DMS79 treated with DMSO at 0.1 percent for 48 hours (cell line): Measurements from ENCODE around the gene KIF23.
"Not testable (repeated sequence)": the region's sequence is repeated elsewhere in the genome, so short reads cannot be mapped to it uniquely, and the experiment has no call there.

Experiments
- DNase-seq: peaks from one replicate; lab custom pipeline; 2025; lab: John Stamatoyannopoulos, UW

Gene KIF23

GRCh38 chr15:69434679-69435078, 20.5 kb downstream of the KIF23 start:
- no peak for DNase-seq

- DNase-seq, result no peak
Measured at GRCh38 chr15:69435985-69436384, 21.8 kb downstream of the KIF23 start.

DNA sequence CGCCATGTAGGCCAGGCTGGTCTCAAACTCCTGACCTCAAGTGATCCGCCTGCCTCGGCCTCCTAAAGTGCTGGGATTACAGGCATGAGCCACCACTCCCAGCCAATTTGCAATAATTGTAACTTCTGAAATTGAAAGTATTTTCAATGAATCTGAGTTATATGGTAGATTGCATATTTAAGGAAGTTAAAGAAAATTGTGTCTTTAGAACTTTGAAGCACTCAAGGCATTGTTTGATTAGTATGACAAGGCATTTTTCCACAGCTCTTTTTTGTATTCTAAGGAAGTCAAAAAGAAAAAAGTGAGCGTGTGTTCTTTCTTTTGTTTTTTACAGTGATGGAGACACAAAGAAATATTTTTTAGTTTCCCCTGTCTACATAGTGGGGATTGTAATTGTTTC, 22.8 kb downstream of the KIF23 start:
- DNase-seq, result no peak

GRCh38 chr15:69439623-69440022, 25.5 kb downstream of the KIF23 start:
- DNase-seq, result no peak

DNA sequence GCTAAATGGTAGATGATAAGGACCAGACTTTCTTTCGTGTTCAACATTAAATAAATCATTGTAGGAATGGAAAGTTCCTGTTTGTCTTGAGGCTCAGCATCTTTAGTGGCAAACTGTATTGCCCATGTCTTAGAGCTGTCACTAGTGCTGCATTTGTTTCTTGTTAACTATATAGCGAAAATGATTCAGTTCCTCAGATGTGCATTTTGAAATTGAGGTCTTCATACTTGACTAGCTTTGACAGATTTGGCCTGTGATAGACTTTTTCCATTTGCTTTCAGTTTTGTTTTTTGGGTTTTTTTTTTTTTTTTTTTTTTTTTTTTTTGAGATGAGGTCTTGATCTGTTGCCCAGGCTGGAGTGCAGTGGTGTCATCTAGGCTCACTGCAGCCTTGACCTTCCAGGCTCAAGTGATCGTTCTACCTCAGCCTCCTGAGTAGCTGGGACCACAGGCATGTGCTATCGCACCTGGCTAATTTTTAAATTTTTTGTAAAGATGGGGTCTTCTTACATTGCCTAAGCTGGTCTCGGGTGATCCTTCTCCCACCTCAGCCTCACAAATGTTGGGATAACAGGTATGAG, 29.0 kb downstream of the KIF23 start:
- no peak for DNase-seq

DNA sequence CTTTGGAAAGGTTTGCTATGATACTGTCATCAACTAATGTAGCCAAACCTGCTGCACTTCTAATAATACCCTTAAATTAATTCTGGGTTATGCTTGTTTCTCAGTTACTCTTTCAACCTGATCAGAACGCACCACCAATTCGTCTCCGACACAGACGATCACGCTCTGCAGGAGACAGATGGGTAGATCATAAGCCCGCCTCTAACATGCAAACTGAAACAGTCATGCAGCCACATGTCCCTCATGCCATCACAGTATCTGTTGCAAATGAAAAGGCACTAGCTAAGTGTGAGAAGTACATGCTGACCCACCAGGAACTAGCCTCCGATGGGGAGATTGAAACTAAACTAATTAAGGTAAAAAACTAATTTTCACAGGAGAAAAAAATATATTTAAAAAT, 30.5 kb downstream of the KIF23 start:
- DNase-seq, result no peak

DNA sequence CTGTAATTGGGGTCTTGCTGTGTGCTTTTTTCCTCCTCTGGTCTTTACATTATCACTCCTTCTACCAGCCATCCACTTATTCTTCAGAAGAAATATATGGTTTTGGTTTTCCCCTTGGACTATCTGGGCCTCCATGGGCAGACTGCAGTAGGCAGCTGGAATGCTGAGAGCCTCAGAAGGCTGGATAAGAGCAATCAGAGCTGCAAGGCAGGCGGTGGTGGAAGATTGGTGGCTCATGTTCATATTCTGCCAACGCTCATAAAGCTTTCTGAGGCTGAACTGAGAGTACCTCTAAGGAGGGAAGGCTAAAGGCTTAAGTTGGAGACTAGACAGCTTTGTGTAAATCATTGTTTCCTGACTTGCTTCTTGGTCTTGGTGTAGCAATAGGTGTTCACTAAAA, 32.8 kb downstream of the KIF23 start:
- no peak for DNase-seq

DNA sequence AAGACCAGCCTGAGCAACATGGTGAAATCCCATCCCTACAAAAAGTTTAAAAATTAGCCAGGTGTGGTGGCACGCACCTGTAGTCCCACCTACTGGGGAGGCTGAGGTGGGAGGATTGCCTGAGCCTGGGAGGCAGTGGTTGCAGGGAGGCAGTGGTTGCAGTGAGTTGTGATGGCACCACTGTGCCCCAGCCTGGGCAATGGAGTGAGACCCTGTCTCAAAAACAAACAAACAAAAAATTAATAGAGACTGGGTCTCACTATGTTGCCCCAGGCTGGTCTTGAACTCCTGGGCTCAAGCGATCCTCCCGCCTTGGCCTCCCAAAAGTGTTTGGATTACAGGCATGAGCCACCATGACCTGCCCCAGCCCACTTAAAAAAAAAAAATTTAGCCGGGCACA, 36.1 kb downstream of the KIF23 start:
- not testable (repeated sequence) for DNase-seq

DNA sequence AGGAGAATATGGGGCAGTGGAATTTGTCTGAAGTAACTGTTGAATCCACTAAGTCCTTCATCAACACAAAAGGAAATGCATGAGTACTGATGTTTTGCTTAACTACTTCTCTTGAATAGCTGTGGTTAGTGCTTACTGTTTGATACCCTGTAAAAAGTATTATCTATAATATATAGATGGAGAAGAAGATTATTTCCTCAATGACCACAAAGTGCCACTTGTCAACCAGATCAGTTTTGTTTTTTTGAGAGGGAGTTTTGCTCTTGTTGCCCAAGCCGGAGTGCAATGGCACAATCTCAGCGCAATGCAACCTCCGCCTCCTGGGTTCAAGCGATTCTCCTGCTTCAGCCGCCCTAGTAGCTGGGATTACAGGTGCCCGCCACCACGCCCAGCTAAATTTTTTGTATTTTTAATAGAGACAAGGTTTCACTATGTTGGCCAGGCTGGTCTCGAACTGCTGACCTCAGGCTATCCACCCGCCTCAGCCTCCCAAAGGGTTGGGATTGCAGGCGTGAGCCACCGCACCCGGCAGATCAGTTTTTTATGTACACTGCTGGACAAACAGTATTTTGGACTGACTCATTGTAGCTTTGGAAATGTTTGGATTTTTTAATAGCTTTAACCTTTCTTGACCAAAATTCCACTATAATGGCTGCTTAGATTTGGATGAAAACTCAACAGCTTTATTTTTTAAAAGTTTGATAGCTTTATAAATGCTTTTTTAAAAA, 37.0 kb downstream of the KIF23 start:
- no peak for DNase-seq

- no peak for DNase-seq
Measured at GRCh38 chr15:69451951-69452691, 38.0 kb downstream of the KIF23 start.

- DNase-seq, result peak; percentile 64
Measured at GRCh38 chr15:69452692-69453521, 38.8 kb downstream of the KIF23 start, which contains the start of gene RPLP1. TSS of gene RPLP1 (plus strand) at chr15:69452818. CDS start at chr15:69452949, 131 bp downstream.

DNA sequence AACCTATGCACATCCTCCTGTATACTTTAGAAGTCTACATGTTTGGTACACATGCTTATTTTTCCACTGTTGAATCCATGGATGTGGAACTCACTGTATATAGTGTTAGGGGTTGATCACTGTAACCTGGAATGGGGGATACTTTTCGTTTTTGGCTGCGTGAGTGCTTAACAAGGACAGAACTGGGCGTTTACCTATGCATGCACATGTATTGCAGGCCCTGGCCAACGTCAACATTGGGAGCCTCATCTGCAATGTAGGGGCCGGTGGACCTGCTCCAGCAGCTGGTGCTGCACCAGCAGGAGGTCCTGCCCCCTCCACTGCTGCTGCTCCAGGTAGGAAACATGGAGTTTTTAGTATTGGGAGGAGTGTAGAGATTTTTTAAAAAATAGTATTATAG, 40.8 kb downstream of the KIF23 start:
- no peak for DNase-seq

GRCh38 chr15:69456208-69457166, 42.3 kb downstream of the KIF23 start:
- DNase-seq, result no peak

- no peak for DNase-seq
Measured at GRCh38 chr15:69457304-69458280, 43.4 kb downstream of the KIF23 start.

- no peak for DNase-seq
Measured at GRCh38 chr15:69459066-69459465, 44.9 kb downstream of the KIF23 start.

DNA sequence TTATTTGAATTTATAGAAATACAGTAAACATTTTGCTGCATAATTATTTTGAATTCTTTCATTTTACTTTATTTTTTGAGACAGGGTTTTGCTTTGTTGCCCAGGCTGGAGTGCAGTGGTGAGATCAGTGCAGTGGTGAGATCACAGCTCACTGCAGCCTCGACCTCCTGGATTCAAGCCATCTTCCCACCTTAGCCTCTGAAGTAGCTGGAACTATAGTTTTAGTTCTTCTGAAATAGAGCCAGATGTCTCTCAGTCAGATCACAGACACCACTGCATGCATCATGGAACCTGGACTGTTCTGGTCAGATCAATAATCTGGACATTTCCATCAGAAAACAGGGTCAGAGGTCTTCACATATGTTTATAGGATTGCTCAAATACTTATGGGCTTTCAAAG, 46.3 kb downstream of the KIF23 start:
- no peak for DNase-seq

GRCh38 chr15:69462030-69462492, 47.9 kb downstream of the KIF23 start:
- no peak for DNase-seq

DNA sequence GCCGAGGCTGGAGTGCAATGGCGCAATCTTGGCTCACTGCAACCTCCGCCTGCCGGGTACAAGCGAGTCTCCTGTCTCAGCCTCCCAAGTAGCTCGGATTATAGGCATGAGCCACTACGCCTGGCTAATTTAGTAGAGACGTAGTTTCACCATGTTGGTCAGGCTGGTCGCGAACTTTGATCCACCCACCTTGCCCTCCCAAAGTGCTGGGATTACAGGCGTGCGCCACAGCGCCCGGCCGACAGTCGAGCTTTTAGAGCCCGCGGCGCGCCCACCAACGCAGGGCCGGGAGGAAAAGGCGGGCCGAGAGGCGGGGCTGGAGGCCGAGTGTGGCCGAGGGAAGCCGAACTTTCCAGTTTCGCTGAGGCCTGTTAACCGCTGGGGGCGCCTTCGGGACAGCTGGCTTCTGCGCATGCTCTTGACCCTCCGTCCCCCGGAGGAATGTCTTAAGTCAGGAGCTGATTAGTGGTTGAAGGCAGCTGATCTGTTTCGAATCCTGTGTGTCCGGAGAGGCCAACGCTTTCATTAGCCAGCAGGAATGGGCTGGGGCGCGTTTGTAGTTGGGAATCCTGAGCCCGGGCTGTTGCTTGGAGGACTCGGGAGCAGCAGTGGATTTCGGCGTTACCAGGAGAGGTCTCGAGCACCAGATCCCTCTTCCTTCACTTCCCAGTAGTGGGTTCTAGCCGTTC, 48.5 kb downstream of the KIF23 start:
- DNase-seq, result peak; percentile 77

DNA sequence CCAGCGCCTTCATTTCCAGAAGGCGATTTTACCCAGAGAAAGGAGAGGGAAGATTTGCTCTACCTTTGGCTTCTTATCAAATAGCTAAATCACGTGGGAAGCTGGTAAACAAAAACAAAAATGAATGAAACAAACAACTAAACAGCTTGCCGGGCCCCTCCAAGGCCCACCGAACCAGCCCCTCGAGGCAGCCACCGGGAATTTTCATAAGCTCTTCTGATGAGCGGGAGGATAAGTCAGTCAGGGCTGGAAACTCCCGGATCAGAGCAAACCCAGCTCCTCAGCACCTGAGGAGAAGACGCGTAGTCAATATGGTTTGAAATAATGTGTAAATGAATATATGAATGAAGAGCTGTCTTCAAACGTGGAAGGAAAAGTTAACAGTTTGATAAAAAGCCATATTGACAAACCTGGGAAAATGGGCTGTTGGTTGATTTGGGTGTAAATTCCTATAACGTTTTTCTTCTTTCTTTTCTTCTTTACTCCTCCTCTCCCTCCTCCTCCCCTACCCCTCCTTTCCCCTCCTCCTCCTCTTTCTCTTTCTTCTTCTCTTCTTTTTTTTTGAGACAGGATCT, 49.1 kb downstream of the KIF23 start:
- DNase-seq, result no peak
